ENCODE data around the gene TMEM63A.

TMEM63A gene

GRCh38 chr1:225883616-225884265 is 1.6 kb upstream of the TMEM63A start:
- DNase-seq, result no peak

GRCh38 chr1:225882694-225883615 is 775 bp upstream of the TMEM63A start:
- no peak for DNase-seq

GRCh38 chr1:225881081-225881958 is 860 bp downstream of the TMEM63A start:
- DNase-seq, result no peak

- DNase-seq, result no peak
These were observed 1.5 kb downstream of the TMEM63A start for GRCh38 chr1:225880636-225881035.

GRCh38 chr1:225880222-225880588 is 2.0 kb downstream of the TMEM63A start:
- DNase-seq, result no peak

GRCh38 chr1:225879521-225880221 is 2.5 kb downstream of the TMEM63A start:
- DNase-seq, result no peak

- no peak for DNase-seq
These were observed 3.9 kb downstream of the TMEM63A start for GRCh38 chr1:225878282-225878681.

GRCh38 chr1:225877580-225877979 is 4.6 kb downstream of the TMEM63A start:
- no peak for DNase-seq

GRCh38 chr1:225876900-225877510 is 5.2 kb downstream of the TMEM63A start:
- DNase-seq, result no peak

GRCh38 chr1:225875044-225875815 is 7.0 kb downstream of the TMEM63A start:
- no peak for DNase-seq

- no peak for DNase-seq
These were observed 7.7 kb downstream of the TMEM63A start for GRCh38 chr1:225874431-225874830.

- DNase-seq, result no peak
These were observed 8.8 kb downstream of the TMEM63A start for GRCh38 chr1:225873281-225873850.

- DNase-seq, result no peak
These were observed 10.1 kb downstream of the TMEM63A start for GRCh38 chr1:225872075-225872430.

GRCh38 chr1:225871359-225872074 is 10.7 kb downstream of the TMEM63A start:
- no peak for DNase-seq

GRCh38 chr1:225870911-225871310 is 11.3 kb downstream of the TMEM63A start:
- DNase-seq, result no peak

- DNase-seq, result no peak
These were observed 13.4 kb downstream of the TMEM63A start for GRCh38 chr1:225868631-225869330.

GRCh38 chr1:225866981-225867380 is 15.2 kb downstream of the TMEM63A start:
- no peak for DNase-seq

- DNase-seq, result no peak
These were observed 15.9 kb downstream of the TMEM63A start for GRCh38 chr1:225866061-225866837.

- no peak for DNase-seq
These were observed 16.7 kb downstream of the TMEM63A start for GRCh38 chr1:225865514-225865913.
